Spleen (tissue), 7 donors: Measurements from ENCODE around the gene CDC42BPA.

Experiments used
- CTCF ChIP-seq, 11 experiments: fragments of 200-600 bp in 7 of 11; fragments of 450-650 bp in 4 of 11; sonication (generic) in 4 of 11; IDR thresholded peaks in 8 of 11; conservative IDR thresholded peaks in 3 of 11; 1 replicate in 7 of 11; 2 replicates in 4 of 11; pipeline versions ENCODE4 v1.4.0 to v1.8.0; 2016 to 2021; ENCODE audit warnings: antibody characterized with exemption in 11 of 11, inconsistent platforms in 4 of 11, mild to moderate bottlenecking in 1 of 11
- POLR2A ChIP-seq, 3 donors: fragments of 450-650 bp; IDR thresholded peaks; one replicate each; pipeline ENCODE4 v1.5.1; 2017; ENCODE audit warnings: antibody characterized with exemption in 3 of 3, mild to moderate bottlenecking in 1 of 3
- donor health status: DM: no; HTN: no; CAD: no; lungs with moderate emphysema.
- donor health status: DM: no; HTN: no; CAD: no.
- donor health status: DM: no; HTN: no; CAD: no.

- no peak for TF ChIP-seq CTCF (IDR thresholded peaks at IDR 0.05 in 8 of 11, conservative IDR thresholded peaks at IDR 0.05 in 3 of 11)
- TF ChIP-seq POLR2A (IDR thresholded peaks at IDR 0.05), result peak in 1 of 3 donors; percentile 16
These were observed 738 bp upstream of the CDC42BPA start for GRCh38 chr1:227318853-227319607.
